Body of pancreas (tissue), 4 donors: ENCODE results near the gene STOML1.

Experiments used
- POLR2A ChIP-seq, 3 donors: fragments of 450-650 bp; IDR thresholded peaks; one replicate each; pipeline ENCODE4 v1.6.1; 2016; ENCODE audit warnings: antibody characterized with exemption in 3 of 3, mild to moderate bottlenecking in 2 of 3
- TF ChIP-seq, protein P1 (sequence below), 7 experiments: fragments of 450-650 bp in 4 of 7; fragments of 200-600 bp in 3 of 7; sonication (generic) in 3 of 7; IDR thresholded peaks; one replicate each; pipeline ENCODE4 v1.5.1; 2016 to 2019; ENCODE audit warnings: antibody characterized with exemption in 7 of 7

DNA sequence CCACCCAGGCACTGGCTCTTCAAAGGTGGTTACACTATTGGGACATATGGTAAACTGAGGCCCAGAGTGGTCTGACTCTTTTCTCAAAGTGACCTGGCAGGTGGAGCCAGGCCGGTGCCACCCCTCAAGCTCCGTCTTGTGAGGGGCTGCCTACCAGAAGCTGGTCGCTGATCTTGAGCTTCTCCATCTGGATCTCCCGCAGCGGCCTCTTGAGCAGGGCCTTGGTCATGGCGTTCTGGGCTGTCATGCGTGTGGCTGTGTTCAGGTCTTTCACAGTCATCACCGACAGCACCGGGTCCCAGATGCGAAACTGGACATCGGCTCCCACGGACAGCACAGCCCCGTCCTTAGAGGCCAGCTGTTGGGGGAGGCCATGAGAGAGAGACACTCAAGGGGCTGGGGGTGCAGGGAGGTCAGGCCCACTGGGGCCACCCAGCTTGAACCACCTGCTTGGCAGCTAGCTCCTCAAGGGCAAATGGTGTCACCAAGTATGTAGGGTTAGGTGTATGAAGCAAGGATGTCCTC is 3.6 kb downstream of the STOML1 start:
- no peak for TF ChIP-seq POLR2A (IDR thresholded peaks at IDR 0.05)
- TF ChIP-seq, protein P1, sequence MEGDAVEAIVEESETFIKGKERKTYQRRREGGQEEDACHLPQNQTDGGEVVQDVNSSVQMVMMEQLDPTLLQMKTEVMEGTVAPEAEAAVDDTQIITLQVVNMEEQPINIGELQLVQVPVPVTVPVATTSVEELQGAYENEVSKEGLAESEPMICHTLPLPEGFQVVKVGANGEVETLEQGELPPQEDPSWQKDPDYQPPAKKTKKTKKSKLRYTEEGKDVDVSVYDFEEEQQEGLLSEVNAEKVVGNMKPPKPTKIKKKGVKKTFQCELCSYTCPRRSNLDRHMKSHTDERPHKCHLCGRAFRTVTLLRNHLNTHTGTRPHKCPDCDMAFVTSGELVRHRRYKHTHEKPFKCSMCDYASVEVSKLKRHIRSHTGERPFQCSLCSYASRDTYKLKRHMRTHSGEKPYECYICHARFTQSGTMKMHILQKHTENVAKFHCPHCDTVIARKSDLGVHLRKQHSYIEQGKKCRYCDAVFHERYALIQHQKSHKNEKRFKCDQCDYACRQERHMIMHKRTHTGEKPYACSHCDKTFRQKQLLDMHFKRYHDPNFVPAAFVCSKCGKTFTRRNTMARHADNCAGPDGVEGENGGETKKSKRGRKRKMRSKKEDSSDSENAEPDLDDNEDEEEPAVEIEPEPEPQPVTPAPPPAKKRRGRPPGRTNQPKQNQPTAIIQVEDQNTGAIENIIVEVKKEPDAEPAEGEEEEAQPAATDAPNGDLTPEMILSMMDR (IDR thresholded peaks at IDR 0.05): no peak
